GM18499 (cell line): ENCODE results near the gene C15orf61.
A peak's percentile ranks its signal among the peaks of the same experiment; 100 is the strongest.

Experiments used
- ATAC-seq: cut with Tn5 transposase; IDR thresholded peaks from one replicate; pipeline ENCODE4 v1.9.1; 2021; ENCODE audit warnings: moderate number of reproducible peaks; ENCODE audit not compliant: insufficient read depth, unreplicated experiment

Gene C15orf61

DNA sequence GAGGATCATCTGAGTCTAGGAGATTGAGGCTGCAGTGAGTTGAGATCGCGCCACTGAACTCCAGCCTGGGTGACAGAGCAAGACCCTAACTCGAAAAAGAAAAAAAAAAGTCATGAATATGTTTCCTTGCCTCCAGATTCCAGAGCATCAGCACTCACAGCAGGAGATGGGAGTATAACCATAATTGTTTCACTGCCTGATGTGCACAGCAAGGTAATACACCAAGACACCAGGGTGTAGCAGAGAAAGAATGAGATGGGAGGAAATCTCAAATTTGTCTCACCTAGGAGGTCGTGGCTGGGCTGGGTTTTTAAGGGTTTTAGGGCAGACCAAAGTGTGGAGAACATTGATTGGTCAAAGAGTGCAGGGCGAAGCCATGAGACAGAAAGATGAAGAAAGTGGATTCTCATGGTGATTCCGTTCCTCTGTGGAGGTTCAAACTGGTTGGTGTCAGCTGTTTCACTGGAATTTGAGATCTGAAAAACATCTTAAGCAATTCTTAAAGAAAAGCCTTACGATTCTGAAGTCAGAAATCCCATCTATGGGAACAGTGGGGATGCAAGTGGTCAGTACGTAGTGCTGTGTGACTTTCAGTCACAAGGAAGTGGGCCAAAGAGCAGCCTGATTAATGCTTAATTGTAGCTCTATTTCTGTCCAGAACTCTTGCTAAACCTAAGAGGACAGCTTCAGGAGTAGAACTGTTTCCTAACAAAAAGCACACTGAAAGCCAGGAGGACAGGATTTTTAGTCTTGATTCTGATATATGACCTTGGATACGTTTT, 7.8 kb upstream of the C15orf61 start:
- ATAC-seq: no peak

DNA sequence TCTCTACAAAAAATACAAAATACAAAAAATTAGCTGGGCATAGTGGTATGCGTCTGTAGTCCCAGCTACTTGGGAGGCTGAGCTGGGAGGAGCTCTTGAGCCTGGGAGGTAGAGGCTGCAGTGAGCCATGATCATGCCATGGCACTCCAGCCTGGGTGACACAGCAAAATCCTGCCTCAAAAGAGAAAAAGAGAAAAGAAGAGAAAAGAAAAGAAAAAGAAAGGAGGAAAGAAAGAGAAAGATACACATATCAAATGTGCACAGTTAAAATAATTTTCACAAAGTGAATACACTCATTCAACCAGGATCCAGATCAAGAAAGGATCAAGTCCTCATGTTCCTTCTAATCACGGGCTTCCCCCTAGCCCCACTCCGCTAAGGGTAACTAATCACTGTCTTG, 5.8 kb upstream of the C15orf61 start:
- no peak for ATAC-seq

DNA sequence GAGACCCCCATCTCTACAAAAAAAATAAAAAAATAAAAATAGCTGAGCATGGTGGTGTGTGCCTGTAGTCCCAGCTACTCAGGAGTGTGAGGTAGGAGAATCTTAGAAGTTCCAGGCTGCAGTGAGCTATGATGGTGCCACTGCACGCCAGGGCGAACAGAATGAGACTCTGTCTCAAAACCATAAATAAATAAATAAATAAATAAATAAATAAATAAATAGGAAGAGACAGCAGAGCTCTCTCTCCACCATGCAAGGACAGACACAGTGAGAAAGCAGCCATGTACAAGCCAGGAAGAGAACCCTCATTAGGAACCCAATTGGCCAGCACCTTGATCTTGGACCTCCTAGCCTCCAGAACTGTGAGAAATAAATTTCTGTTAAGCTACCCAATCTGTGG, 5.4 kb upstream of the C15orf61 start:
- ATAC-seq: no peak

DNA sequence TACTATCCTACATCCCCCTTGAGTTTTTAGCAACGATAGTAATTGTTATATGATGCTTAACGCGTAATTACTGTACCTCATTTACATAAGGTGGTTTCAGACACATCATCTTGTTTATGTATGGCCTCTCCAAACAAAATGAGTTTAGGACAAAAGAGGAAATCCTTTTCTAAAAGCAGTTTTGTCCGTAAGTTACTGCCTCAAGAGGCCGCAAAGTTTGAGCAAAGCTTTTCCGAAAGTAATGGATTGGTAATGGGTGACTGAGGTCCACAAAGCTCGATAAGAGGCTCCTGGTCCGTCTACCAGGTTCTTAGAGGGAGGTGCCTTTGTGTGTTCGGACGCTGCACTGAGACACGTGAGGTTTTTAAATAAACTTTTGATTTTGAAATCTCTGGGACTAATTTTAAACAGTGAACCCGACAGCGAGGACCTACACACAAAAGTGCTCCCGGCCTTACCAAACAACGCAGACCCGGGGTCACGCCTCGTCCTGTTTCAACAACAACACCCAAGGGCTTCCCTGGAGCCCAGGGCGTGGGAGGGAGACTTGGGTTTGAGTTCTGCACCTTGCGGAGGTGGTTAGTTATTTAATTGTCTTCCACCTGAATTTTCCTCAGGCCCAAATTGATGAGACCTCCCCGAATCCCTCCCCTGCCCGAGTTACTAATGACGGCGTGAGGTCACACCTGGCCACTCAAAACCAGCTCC, 456 bp upstream of the C15orf61 start:
- ATAC-seq: peak; percentile 14

DNA sequence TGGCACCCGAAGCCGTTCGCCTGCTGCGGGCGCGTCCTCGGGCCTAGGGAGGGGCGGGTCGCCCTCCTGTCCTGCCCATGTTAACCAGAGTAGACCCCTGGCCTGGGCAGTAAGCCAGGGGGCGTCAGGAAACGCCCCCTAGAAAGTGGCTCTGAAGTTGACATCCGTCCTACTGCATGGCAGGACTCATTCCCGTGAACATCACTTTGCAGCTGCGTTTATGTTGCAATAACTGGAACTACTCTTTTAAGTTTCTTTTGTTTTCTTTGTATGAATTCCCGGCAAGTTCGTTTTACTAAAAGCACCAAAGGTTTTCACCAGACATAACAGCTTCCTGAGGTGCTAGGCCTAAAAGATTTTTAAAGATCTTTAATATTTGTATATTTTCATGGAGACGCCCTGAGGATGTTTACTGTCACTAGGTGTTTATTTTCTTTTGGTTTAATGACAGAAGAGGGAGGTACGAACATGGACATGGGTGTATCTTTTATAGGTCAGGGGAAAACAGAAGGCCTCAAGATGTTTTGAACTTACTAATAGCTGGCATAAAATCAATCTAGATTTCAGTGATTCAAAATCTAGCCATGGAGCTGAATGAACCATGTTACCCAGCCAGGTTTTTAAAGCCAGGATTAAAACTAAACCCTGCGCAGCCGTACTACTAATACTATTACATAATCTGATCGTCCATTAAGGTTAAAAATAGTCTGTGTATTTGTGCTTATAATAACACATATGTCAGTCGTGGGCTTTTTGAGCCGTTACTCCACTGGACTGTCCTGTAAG, 1.0 kb downstream of the C15orf61 start:
- no peak for ATAC-seq

DNA sequence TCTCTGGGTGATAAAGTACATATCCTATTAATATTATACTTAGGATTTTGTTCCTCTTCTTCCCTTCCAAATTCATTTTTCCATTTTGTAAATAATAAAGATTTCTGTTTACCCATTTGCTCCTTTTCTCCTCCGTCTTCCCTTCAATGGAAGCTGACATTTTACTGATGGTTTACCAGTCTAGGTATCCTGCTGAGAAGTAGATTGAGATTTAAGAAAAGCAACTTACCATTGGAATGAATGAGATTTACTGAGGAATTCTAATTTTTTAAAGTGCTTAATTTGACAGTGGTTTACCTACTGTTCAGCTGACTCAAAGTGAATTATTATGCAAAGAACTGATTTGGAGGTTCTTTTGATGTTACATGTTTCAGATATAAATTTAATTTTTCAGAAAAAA, 2.4 kb downstream of the C15orf61 start:
- ATAC-seq: no peak

DNA sequence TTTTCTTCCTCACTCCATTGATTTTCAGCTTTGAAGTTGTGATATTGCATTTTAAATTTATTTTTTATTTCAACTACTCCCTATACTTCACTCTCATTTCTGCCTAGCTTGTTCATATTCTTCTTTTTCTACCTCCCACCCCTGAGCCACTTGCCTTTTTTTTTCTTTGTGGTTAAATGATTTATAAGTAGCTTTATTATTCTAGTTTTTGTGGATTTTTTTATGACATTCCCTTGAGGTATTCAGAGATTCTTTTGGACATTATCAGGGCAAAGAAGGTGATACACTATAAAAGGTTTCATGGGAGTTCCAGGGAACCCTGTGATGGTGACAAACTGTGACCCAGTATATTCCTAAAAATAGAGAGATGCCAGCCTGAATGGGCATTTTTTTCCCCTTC, 3.3 kb downstream of the C15orf61 start:
- no peak for ATAC-seq

DNA sequence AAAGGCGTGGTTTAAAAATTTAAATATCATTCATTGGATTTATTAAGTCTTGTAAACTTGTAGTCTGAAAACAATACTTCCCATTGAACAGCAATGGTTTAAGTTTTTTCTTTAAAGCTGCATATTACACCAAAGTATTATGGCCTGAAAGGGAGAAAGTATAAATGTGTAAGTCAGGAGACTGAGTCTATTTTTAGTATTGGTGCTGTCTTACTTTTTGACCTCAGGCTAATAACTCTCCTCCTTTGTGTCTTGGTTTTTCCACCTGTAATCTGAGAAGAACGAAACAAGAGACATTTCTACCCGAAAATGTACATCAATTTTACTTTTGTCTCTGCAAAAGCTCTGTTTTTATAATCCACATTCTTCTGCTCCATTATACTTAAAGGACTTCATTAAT, 7.6 kb downstream of the C15orf61 start:
- no peak for ATAC-seq

DNA sequence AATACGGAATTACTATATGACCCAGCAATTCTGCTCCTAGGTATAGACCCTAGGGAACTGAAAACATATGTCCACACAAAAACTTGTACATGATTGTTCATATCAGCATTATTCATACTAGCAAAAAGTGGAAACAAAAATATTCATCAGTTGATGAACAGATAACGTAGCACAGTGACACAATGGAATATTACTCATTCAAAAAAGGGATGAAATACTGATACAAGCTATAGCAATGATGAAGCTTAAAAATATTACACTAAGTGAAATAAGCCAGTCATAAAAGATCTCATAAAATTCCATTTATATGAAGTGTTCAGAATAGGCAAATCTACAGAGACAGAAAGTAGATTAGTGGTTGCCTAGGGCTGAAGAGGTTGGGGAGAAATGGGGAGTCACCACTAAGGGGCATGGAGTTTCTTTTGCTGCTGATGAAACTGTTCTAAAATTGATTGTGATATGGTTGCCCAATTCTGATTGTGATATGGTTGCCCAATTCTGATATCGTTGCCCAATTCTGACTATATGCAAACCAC, 10.5 kb downstream of the C15orf61 start:
- ATAC-seq: no peak

DNA sequence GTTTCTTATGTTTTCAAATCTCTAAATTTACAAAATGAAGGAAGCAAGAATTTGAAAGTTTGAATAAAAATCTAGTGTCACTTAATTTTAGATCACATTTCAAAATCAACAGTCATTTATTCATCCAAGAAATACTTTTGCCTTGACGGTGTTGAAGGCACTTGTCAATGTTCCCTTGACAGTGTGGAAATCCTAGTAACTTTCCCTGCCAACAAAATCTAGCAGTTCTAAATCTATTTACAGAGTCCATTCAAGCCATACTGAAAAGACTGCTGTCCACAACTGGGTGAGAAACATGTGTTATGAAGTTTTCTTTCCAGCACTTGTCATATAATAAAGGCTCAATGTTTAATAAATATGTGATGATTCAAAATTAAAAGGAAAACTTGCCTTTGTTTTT, 12.9 kb downstream of the C15orf61 start:
- no peak for ATAC-seq

DNA sequence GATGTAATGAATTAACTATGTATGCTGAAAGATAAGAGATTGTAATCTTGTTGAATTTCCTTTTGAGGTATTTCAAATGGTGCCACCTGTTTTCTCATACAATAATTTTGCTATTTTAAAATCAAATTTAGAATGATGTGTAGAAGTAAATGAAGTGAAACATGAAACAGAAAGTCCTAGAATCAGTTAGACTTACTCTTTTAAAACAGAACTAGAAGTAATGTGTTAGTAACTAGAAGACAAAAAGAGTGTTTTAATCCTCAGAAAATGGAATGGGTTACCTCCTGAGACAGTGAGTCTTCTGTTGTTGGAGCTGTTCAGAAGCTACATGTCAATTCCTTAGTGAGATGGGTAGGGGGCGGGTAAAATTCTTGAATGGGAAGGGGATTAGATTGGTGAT, 13.4 kb downstream of the C15orf61 start:
- ATAC-seq: no peak

DNA sequence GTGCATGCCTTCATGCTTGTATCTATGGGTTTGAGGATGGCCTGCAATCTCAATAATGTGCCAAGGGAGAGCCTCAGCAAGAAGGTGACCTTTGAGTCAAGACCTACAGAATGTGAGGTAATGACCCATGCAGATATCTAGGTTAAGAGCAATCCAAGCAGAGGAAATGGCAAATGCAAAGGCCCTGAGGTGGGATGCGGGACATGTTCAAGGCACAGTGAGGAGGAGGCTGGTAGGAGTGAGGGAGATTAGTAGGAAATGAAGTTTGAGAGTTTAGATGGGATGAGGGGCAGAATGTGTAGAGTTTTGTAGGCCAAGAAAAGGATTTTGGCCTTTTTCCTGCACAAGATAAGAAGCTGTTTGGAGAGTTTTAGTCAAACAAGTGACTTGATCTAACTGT, 16.8 kb downstream of the C15orf61 start:
- ATAC-seq: no peak

DNA sequence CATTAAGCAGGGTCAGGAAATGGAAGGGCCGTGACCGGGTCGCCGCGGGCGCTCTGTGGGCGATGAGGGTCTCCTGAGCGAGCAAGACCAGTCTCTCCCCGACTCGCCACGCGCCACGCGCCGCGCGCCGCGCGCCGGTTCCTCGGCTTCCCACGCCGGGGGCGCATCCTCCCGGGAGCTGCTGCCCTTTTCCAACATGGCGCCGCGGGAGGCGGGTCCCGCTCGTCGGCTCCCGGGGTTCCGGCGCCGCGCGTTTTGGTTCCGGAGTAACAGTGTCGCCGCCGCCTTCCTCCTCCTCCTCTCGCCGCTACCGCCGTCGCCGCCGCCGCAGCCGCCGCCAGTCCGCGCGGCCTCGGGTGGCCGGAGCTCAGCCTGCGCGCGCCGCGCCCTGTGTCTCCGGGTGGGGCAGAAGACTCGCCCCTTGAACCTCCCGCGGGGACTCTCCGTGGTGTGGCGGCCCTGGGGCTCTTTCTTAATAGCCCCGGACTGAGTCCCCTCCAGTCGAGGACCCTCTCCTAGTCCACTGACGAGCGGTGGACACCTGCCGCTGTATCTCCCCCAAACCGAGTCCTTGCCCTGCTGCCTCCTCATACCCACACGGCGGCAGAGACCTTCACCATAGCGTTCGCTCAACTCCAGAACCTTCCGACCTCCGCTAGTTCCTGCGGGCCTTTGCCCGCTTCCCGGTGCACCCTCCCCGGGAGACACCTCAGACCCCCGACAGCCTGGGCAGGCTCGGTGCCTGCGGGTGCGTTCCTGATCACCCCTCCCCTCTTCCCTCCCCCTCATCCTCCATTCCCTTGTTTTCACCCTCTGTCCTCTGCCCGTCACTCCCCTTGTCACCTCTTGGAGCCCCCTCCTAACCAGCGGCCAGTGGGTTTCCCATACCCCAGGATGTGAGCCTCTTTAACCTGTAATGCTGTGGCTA, 21.8 kb downstream of the C15orf61 start, which contains the start of gene MAP2K5:
Gene MAP2K5, plus strand, starts transcription at position 284 of the 928 bp plus-strand sequence. Its CDS starts 633 bp downstream, at position 917.
- ATAC-seq: no peak

DNA sequence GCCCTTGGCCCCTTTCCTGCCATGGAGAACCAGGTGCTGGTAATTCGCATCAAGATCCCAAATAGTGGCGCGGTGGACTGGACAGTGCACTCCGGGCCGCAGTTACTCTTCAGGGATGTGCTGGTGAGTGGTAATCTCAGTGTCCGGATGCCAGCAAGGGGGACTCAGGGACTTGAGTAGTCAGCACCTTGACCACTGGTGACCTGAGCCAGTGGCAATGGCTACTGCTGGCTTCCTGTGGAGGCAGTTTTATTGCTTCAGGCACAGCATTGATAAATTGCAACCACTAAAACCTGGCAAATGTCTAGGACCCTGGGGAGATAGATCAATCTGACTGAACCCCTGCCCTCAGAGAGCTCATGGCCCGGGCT, 22.4 kb downstream of the C15orf61 start:
- ATAC-seq: no peak

DNA sequence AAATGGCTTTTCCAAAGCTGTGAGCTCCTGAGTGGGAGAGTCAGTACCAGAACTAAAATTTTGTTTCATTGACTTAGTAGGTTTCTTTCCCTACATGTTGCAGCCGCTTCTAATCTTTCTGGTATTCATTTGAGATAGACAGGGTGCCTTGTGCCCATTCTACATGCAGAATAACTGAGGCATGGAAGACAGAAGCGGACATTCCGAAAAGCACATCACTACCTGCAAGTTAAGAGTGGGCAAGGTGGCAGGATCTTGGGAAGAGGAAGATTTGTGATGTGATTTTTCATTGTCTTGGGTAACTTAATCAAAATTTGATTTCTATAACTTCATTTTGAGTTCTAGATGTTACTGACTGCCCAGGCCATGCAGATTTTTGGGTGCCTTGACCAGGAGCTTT, 23.5 kb downstream of the C15orf61 start:
- ATAC-seq: no peak

DNA sequence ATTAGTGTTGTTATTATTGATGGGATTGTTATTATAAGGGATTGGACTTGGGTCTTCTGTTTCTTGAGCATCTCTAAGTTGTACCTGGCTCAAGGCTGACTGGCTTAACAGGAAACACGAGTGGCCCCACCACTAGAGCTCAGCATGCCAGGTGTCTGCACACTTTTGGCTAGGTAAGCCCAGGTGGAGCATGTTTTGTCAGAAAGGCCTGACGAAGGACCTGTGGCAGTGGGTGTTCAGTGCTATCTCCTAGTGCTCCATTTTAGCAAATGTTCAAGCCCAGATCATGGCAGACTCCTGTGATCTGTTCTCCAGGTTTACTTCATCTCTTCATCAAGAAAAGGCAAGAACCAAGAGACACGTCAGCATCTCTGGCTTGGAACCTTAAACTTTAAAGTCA, 24.9 kb downstream of the C15orf61 start:
- no peak for ATAC-seq

DNA sequence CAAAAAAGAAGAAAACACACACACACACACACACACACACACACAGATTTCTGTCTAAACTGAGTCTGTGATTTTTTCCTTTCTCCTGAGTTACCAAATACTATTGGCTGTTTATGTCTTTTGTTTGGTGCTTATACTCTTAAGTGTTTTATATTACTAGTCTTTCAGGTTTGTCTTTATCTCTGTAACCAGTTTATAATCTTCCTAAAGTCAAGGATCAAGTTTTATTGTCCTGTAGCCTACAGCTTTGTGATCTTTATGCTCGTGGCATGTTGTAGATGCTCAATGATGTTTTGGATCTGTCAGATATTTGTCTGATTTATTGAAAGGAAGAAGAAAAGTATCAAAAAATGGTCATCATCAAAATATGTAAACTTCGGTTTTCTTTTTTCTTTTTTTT, 26.1 kb downstream of the C15orf61 start:
- ATAC-seq: no peak

DNA sequence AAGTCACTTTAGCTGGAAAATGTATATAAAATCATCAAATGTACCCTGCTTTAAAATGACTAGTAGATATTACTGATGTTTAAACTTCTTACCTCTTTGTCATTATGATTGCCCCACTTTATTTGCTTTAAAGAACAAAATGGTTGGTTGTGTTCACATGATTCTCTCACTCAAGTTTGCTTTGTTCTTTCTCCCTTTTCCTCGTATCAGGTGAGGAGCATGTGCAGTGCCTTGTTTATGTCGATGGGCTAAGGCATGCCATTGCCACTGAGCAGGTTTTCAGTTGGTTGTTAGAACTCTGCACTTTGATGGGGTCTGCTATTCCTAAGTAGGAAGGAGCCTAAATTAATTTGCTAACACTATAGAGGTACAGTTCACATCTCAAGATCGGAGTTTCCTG, 26.9 kb downstream of the C15orf61 start:
- no peak for ATAC-seq

DNA sequence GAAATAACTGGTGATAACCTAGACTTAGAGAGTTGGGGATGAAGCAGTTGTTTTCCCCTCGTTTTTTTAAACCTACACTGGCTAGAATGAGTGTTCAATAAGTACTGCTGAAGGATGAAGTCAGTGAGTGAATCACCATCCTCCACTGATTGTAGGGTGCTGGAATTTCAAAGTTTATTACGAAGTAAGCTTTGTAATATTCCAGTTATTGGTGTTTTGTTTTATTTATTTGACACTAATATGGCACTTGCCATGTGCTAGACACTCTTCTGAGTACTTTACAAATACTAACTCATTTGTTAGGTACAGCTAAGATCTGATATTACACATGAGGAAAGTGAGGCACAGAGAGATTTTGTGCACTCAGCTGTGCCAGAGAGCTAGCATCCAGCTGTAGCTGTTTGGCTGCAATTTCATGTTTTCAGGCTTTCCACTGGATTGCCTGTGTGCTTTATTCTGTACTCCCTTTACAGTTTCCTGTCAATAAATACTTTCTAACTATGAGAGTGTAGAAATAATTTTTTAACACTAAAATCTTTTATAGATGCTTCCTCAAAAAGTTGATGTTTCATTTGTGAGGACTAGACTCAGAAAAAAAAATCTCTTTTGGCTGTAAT, 27.4 kb downstream of the C15orf61 start:
- ATAC-seq: no peak
